Endothelial cell of umbilical vein (primary cell): Measurements from ENCODE around the gene CPA4. TPM values are rescaled to one million over a fixed set of nuclear protein-coding genes. Genes with fewer than 3 reads are reported as not detected.

Experiments used
- BruUV-seq: library from RNA; stranded (reverse); fragments of 400-500 nt; replicated peaks from 2 replicates; lab custom pipeline; 2021; lab: Mats Ljungman, UMichigan
- CTCF ChIA-PET: fragments of 300-600, 350-600 bp; sonication (Branson Sonifier 250); formaldehyde crosslinking; loops from one replicate; lab custom pipeline; 2021; ENCODE audit warnings: antibody characterized with exemption, inconsistent platforms; lab: Charles Lee
- POLR2A ChIA-PET: fragments of 300-600, 350-600 bp; sonication (Branson Sonifier 250); formaldehyde crosslinking; loops from one replicate; lab custom pipeline; 2021; ENCODE audit warnings: antibody characterized with exemption, inconsistent platforms; lab: Charles Lee
- DNase-seq: peaks from one replicate; pipeline ENCODE4 v3.0.0-alpha.2; 2011; ENCODE audit warnings: low read depth, low spot score
- FAIRE-seq: peaks from 2 replicates; lab custom pipeline; 2011; peaks lifted over from hg19 to GRCh38; lab: Jason Lieb, UNC
- H2AFZ ChIP-seq: 2 replicates; pipeline ENCODE4 v1.6.0; 2012; ENCODE audit warnings: low read depth, low read length, control low read depth, inconsistent platforms
- H3K27ac ChIP-seq: 2 replicates; pipeline ENCODE4 v1.5.1; 2011; ENCODE audit warnings: low read depth, mild to moderate bottlenecking, control low read depth, low read length, moderate library complexity; ENCODE audit not compliant: insufficient read depth
- H3K27me3 ChIP-seq, 2 experiments: 2 replicates each; pipeline versions ENCODE4 v1.6.0 to v1.6.1; 2011; ENCODE audit warnings: low read length in 2 of 2, mixed read lengths in 1 of 2; ENCODE audit not compliant: control insufficient read depth in 2 of 2, insufficient read depth in 2 of 2
- H3K36me3 ChIP-seq, 2 experiments: 2 replicates in 1 of 2; 3 replicates in 1 of 2; pipeline ENCODE4 v1.5.1; 2011; ENCODE audit warnings: low read length in 2 of 2, mild to moderate bottlenecking in 1 of 2, moderate library complexity in 1 of 2; ENCODE audit not compliant: control insufficient read depth in 2 of 2, insufficient read depth in 2 of 2; ENCODE audit errors: extremely low read depth in 1 of 2
- H3K4me1 ChIP-seq: 3 replicates; pipeline ENCODE4 v1.5.1; 2011; ENCODE audit warnings: mild to moderate bottlenecking, low read length; ENCODE audit not compliant: control insufficient read depth, insufficient read depth; ENCODE audit errors: extremely low read depth
- H3K4me2 ChIP-seq: 2 replicates; pipeline ENCODE4 v1.6.1; 2011; ENCODE audit warnings: low read length, control low read depth, mixed read lengths; ENCODE audit not compliant: insufficient read depth
- H3K4me3 ChIP-seq, 3 experiments: fragments of 200-600 bp in 1 of 3; sonication (generic), shearing (Covaris generic) in 1 of 3; replicated peaks in 1 of 3; 2 replicates each; pipeline ENCODE4 v1.5.1; 2011 to 2016; ENCODE audit warnings: control low read depth in 3 of 3, low read length in 3 of 3, mild to moderate bottlenecking in 2 of 3, inconsistent platforms in 1 of 3, low read depth in 1 of 3, moderate library complexity in 1 of 3; ENCODE audit not compliant: insufficient read depth in 1 of 3
- H3K79me2 ChIP-seq: 2 replicates; pipeline ENCODE4 v1.6.0; 2012; ENCODE audit warnings: low read length, inconsistent platforms; ENCODE audit not compliant: control insufficient read depth, insufficient read depth
- H3K9ac ChIP-seq: replicated peaks from 2 replicates; pipeline ENCODE3; 2011; ENCODE audit warnings: low read length, control low read depth; ENCODE audit not compliant: insufficient read depth; ENCODE audit errors: extremely low read depth
- H3K9me1 ChIP-seq: replicated peaks from 3 replicates; pipeline ENCODE4 v1.6.0; 2011; ENCODE audit warnings: mild to moderate bottlenecking, low read length; ENCODE audit not compliant: control insufficient read depth, insufficient read depth; ENCODE audit errors: extremely low read depth
- H3K9me3 ChIP-seq: replicated peaks from 2 replicates; pipeline ENCODE4 v1.5.1; 2012; ENCODE audit warnings: low read length, inconsistent platforms; ENCODE audit not compliant: control insufficient read depth, insufficient read depth
- H4K20me1 ChIP-seq: replicated peaks from 2 replicates; pipeline ENCODE3; 2011; ENCODE audit warnings: mild to moderate bottlenecking, low read length; ENCODE audit not compliant: control insufficient read depth, insufficient read depth; ENCODE audit errors: extremely low read depth
- EZH2 ChIP-seq: IDR thresholded peaks from 2 replicates; pipeline ENCODE4 v1.6.1; 2012; ENCODE audit warnings: borderline replicate concordance, low read depth, mild to moderate bottlenecking, moderate library complexity, low read length, inconsistent platforms; ENCODE audit not compliant: severe bottlenecking
- FOS ChIP-seq: IDR thresholded peaks from 2 replicates; pipeline ENCODE4 v1.6.1; 2011; ENCODE audit warnings: mild to moderate bottlenecking, low read length, moderate library complexity, borderline replicate concordance; ENCODE audit not compliant: insufficient read depth
- GATA2 ChIP-seq: IDR thresholded peaks from 2 replicates; pipeline ENCODE4 v1.7.0; 2011; ENCODE audit warnings: low read depth, mild to moderate bottlenecking, moderate library complexity, mixed read lengths, low read length; ENCODE audit not compliant: insufficient read length, insufficient read depth
- JUN ChIP-seq: IDR thresholded peaks from 2 replicates; pipeline ENCODE4 v1.6.1; 2011; ENCODE audit warnings: borderline replicate concordance, low read depth; ENCODE audit not compliant: insufficient read length, insufficient read depth
- MYC ChIP-seq: IDR thresholded peaks from one replicate; pipeline ENCODE4 v1.6.1; 2011; ENCODE audit warnings: mild to moderate bottlenecking, low read depth, low read length
- POLR2A ChIP-seq: IDR thresholded peaks from 2 replicates; pipeline ENCODE4 v1.6.1; 2012; ENCODE audit warnings: low read depth, mild to moderate bottlenecking, control low read depth, low read length
- POLR2AphosphoS5 ChIP-seq: IDR thresholded peaks from 2 replicates; pipeline ENCODE4 v1.6.1; 2012; ENCODE audit warnings: low read depth, mild to moderate bottlenecking, control low read depth, low read length, moderate library complexity; ENCODE audit not compliant: insufficient read depth
- dilution Hi-C: fragments of 300-500 bp; cut with MboI; formaldehyde crosslinking; loops from one replicate; pipeline ENCODE4 v1.15.0; 2019; ENCODE audit warnings: low sequenced_read_pairs; ENCODE audit not compliant: extremely low pct_ligation_motif_present
- intact Hi-C: fragments of 100-400 bp; cut with micrococcal nuclease; formaldehyde crosslinking; loops from one replicate; pipeline ENCODE4 v1.10.0; 2022
- polyA plus RNA-seq, 4 experiments: library from polyadenylated mRNA; depleted of rRNA in 3 of 4; stranded (reverse) in 3 of 4; unstranded in 1 of 4; fragments of >200 nt; gene quantifications; 2 replicates each; pipeline versions ENCODE4 v1.2.1 to v1.2.3, GENCODE V29; 2011 to 2012; ENCODE audit warnings: missing spikeins in 1 of 4
- total RNA-seq: library from RNA; stranded (reverse); gene quantifications from 2 replicates; pipeline ENCODE4 v1.2.3, GENCODE V29; 2021
- TF ChIP-seq, protein P1 (sequence below): IDR thresholded peaks from 2 replicates; pipeline ENCODE4 v1.6.1; 2011; ENCODE audit not compliant: insufficient read depth, insufficient read length
- TF ChIP-seq, protein P2 (sequence below), 2 donors: IDR thresholded peaks; 1 replicate in 1 of 2; 2 replicates in 1 of 2; pipeline ENCODE4 v1.5.1; 2011; ENCODE audit warnings: low read length in 2 of 2, mild to moderate bottlenecking in 2 of 2, moderate library complexity in 2 of 2, control low read depth in 1 of 2, inconsistent platforms in 1 of 2, low read depth in 1 of 2; ENCODE audit not compliant: insufficient read depth in 1 of 2; ENCODE audit errors: extremely low read depth in 1 of 2

Gene CPA4
- total and polyA plus RNA-seq, 2 donors (not counting 3 experiments of a cell fraction or from before 2014, with no cell fraction given) = 0.36 TPM; not detected in 1

DNA sequence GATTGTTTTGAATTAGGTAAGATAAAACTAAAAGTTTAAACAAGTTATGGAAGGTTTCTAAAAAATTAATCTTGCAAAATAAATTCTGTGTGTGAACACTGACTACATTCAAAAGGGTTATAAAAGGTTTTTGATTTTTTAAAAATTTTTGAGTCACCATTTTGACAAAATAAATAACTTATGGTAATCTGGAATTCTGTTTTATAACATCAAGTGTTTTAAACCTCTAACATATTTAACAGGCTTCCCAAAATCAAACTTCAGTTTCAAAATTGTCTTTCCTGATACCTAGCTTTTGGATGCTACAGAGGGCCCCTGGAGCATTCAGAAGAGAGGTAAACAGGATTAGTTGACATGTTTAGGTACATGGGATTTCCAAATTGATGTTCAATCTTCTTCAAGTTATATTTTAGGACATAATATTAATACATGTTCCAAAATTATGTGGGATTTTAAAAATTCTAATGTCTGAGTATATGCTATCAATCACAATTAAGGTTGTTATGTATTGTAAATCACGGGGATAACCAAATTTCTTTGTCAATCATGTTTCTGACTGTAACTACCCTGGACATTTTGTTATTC is 34.4 kb upstream of the CPA4 start:
- no peaks in the 10 kb centered on the region for H4K20me1 ChIP-seq
- no TSS peak for BruUV-seq
- H3K27me3 ChIP-seq = no peaks in the 10 kb centered on the region
- intact Hi-C loops (no loop called here), dilution Hi-C loops (no loop called here)
- no peak overlapping the region for H3K9ac ChIP-seq
- no peaks in the 10 kb centered on the region for H3K4me1 ChIP-seq
- H3K79me2 ChIP-seq = no peaks in the 10 kb centered on the region
- H3K27ac ChIP-seq = no peak overlapping the region
- no peaks in the 10 kb centered on the region for H3K9me1 ChIP-seq
- no peak overlapping the region for H3K4me2 ChIP-seq
- FAIRE-seq = no peak
- no peaks in the 10 kb centered on the region for H3K36me3 ChIP-seq
- H3K4me3 ChIP-seq = no peak overlapping the region
- TF ChIP-seq JUN (no peak), POLR2AphosphoS5 (no peak), POLR2A (no peak), FOS (no peak), GATA2 (no peak), EZH2 (no peak), MYC (no peak)
- TF ChIP-seq, protein P1, sequence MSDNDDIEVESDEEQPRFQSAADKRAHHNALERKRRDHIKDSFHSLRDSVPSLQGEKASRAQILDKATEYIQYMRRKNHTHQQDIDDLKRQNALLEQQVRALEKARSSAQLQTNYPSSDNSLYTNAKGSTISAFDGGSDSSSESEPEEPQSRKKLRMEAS = no peak
- TF ChIP-seq, protein P2, sequence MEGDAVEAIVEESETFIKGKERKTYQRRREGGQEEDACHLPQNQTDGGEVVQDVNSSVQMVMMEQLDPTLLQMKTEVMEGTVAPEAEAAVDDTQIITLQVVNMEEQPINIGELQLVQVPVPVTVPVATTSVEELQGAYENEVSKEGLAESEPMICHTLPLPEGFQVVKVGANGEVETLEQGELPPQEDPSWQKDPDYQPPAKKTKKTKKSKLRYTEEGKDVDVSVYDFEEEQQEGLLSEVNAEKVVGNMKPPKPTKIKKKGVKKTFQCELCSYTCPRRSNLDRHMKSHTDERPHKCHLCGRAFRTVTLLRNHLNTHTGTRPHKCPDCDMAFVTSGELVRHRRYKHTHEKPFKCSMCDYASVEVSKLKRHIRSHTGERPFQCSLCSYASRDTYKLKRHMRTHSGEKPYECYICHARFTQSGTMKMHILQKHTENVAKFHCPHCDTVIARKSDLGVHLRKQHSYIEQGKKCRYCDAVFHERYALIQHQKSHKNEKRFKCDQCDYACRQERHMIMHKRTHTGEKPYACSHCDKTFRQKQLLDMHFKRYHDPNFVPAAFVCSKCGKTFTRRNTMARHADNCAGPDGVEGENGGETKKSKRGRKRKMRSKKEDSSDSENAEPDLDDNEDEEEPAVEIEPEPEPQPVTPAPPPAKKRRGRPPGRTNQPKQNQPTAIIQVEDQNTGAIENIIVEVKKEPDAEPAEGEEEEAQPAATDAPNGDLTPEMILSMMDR (IDR thresholded peaks at IDR 0.05; ENCODE audit: extremely low read depth in 1 of 2, insufficient read depth in 1 of 2, low read depth in 1 of 2, low read length in 2 of 2) = no peak
- ChIA-PET POLR2A (no interaction called here), CTCF (interaction anchor here (1.7 kb wide), 1 partner anchor 9 kb away, joined by 3 read pairs; no protein-coding TSS in a partner anchor)
- H3K9me3 ChIP-seq = no peaks in the 10 kb centered on the region
- no peak for DNase-seq
- no peak overlapping the region for H2AFZ ChIP-seq
